NCI-H128 (cell line): ENCODE data around the gene DHX57.

ENCODE experiments used
- DNase-seq: peaks from one replicate; lab custom pipeline; 2025; ENCODE audit not compliant: unreplicated experiment; lab: John Stamatoyannopoulos, UW

DHX57 gene, protein sequence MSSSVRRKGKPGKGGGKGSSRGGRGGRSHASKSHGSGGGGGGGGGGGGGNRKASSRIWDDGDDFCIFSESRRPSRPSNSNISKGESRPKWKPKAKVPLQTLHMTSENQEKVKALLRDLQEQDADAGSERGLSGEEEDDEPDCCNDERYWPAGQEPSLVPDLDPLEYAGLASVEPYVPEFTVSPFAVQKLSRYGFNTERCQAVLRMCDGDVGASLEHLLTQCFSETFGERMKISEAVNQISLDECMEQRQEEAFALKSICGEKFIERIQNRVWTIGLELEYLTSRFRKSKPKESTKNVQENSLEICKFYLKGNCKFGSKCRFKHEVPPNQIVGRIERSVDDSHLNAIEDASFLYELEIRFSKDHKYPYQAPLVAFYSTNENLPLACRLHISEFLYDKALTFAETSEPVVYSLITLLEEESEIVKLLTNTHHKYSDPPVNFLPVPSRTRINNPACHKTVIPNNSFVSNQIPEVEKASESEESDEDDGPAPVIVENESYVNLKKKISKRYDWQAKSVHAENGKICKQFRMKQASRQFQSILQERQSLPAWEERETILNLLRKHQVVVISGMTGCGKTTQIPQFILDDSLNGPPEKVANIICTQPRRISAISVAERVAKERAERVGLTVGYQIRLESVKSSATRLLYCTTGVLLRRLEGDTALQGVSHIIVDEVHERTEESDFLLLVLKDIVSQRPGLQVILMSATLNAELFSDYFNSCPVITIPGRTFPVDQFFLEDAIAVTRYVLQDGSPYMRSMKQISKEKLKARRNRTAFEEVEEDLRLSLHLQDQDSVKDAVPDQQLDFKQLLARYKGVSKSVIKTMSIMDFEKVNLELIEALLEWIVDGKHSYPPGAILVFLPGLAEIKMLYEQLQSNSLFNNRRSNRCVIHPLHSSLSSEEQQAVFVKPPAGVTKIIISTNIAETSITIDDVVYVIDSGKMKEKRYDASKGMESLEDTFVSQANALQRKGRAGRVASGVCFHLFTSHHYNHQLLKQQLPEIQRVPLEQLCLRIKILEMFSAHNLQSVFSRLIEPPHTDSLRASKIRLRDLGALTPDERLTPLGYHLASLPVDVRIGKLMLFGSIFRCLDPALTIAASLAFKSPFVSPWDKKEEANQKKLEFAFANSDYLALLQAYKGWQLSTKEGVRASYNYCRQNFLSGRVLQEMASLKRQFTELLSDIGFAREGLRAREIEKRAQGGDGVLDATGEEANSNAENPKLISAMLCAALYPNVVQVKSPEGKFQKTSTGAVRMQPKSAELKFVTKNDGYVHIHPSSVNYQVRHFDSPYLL (N-terminal part only)

DNA sequence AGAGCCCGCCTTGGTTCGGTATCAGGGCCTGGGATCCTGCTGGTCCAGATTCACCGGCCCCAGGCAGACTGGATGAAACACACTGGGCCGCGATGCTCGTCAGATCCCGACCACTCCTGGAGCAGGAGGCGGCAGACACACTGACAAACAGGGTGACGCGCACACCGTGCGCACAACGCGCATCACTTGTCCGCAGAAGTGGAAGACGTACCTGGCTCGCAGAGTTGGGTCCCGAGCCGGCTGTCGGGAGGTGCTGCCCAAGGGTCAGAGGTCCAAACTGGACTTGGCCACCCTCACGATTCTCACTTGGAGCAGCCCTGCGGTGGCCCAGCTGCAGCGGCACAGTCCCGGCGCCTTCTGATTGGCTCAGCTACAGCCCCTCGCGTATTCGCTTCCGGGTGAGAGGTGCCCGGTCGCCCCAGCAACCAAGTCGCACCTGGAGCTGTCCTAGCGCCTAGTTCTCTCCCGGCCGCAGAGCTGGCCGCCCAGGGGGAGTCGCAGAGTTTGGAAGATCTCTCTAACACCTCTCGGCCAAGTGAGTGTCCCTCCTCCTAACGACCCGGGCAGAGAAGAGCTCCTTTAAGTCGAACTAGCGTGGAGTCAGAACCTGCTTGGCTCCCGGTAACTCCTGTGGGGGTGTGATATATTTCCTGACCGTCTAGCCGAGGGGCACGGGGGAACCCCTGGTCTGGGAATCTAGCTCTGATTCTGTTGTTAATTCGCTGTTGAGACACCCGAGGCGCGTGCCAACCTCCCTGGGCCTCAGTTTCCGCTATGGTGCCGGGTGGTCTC, at the start of gene DHX57, which contains the start of gene MORN2:
DHX57 (minus strand) TSS at position 359 of the 792 bp plus-strand sequence. CDS start 7,529 bp downstream, outside the sequence.
MORN2 (plus strand) TSS at position 401 of the 792 bp plus-strand sequence.
- no peak for DNase-seq

DNA sequence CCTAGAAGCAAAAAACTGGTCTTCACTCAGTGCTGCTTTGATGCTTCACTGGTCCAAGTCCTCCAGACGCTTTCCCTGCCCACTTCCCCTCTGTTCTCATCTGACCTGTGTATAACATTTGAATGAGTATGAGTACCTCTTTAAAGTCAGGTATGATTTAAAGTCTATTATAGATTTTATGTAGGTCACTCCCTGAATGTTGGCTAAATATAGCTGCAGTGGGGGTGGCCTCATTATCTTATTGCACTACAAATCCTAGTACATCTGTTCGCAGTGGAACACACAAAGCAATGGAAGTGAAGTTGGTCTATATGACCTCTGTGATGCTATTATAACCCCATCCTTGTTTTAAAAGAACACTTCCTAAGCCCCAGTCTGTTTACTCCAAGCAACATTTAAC, 47.2 kb upstream of the DHX57 start:
- no peak for DNase-seq

DNA sequence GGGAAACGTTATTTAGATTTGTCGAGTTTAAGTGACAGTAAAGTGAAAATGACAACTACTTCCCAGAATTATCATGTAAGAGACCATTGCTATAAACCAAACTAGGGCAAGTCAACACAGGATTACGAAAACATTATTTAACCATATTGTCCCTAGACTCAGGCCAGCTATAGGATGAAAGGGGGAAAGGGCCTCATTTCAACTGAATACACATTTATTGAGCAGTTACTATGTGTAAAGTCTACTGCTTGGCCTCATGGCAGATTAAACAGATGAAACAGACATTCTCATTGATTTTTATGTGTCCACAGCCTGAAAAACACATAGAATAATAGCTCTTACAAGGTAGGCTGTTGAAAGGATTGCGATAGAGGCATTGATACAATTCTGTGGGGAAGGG, 46.7 kb upstream of the DHX57 start:
- no peak for DNase-seq

DNA sequence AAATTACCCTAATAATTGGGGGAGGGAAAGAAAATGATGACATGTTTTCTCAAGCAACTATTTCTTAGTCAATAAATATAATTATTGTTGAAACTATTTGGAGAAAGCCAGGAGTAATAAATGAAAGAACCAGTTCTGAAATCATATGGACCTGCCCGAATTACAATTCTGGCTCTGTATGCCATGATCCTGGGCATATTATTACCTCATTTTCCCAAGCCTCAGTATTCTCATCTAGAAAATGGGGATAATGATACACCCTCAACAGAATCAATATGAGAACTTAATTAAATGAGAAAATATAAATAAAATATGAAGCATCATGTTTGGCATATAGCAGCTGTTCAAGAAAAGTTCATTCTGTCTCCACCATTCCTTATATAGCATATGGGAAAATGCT, 36.9 kb upstream of the DHX57 start:
- no peak for DNase-seq

DNA sequence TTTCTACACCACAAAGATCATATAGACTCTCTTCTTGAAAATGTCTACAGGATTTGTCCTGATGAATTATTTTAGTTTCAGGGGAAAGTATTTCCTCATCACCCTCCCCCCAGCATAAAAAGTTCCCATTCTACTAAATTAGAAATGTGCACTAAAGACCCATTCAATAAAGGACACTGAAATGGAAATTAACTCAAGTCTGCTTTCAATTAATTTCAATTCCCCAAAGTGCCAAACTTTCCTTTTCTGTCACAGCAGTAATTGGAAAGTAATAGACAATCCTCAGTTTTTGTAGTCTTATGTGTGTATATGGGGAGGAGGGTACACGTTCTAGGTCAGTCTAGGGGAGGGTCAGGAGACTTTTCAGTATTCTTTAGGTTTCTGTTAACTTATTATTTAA, 35.5 kb upstream of the DHX57 start:
- no peak for DNase-seq

DNA sequence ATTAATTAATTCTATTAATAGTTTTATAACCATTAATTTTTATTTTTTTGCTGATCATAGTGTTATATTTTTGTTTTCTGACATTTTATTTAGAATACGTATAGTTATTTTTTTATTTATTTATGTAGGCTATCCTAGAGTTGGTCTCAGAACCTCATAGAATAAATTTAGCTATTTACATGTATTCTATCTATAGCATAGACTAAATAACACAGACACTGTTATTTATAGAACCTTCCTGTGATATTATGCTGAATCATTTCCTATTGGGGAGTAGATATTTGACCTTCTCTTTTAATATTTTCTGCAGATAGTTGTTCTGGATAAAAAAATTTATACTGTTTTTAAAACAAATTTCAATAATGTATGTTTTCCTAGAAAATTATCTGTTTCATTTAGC, 34.1 kb upstream of the DHX57 start:
- DNase-seq = no peak

DNA sequence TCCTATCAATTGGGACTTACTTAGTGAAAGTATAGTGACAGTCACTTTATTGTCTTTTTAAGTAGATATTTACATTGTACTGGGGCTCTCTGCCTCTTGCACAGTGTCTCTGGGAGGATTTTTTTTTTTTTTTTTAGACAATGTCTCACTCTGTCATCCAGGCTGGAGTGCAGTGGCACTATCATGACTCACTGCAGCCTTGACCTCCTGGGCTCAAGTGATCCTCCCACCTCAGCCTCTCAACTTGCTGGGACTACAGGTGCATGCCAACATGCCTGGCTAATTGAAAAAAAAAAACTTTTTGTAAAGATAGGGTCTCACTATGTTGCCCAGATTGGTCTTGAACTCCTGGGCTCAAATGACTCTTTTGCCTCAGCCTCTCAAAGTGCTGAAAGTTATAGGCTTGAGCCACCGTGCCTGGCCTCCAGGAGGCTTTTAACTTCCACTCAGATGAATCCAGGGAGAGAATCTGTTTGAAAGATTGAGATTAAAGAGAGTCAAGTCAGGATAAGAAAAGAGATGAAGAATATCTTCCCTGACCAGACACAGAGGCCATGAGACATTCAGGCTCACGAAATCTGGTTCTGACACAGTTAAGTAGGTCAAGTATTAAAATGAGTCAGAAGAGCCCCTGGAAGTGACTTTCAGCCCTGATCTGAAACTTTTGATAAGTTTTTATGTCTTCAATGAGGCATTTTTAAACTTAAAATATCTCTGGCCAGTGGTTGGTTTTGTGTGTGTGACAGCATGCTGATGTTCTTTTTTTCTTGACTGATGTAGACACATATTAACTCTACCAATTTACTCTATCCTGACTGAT, 32.2 kb upstream of the DHX57 start:
- DNase-seq = no peak

DNA sequence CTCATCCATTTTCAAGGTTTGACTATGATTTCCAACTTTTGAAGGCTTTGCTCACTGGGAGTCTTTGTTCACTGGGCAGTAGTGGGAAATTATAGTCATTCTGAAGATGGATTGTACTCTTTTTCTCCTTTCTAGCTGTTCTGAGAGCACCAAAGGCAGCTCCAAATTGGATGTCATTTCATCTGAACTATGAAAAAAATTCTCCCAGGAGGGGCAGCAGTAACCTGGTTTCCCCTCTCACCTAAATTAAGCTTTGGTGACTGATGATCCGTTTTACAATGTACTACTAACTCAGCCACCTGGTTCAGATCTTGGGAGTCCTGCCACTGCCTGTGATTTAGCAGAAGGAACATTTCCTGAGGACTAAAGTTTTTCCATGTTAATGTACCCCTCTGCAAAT, 31.5 kb upstream of the DHX57 start:
- DNase-seq = no peak

DNA sequence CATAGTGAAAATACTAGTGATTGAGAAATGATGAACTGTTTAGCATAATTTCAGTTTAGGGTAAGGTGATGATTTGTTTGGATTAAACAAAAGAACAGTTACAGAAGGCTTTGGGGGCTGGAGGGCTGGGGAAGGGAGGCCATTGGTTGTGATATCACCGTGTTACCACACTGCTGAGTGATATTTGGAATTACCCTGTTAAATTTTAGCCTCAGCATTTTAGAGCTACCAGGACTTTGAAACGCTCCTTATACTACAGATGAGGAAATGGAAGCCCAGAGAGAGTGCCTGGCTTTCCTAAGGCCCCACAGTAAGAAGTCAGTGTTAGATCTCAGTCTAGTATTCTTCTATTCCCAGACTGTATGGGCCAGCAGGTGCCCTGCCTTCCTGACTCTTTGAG, 29.5 kb upstream of the DHX57 start:
- DNase-seq = no peak

DNA sequence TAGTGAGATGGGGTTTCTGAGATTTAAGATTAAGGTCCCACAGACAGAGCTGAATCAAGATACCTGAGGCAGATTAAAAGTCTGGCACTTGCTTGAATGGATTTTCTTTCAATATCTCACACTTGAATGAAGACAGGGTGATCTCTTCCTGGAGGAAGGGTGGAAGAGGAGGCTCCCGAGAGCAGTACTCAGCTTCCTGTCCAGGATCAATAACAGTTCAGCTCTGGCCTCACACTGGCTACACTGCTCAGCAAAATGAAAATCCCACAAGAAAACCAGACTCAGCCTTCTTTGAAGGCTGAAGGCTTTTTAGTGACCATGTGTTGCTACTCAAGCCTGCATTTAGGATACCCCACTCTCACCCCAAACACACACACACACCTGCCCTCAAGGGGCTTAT, 25.0 kb upstream of the DHX57 start:
- DNase-seq = no peak

DNA sequence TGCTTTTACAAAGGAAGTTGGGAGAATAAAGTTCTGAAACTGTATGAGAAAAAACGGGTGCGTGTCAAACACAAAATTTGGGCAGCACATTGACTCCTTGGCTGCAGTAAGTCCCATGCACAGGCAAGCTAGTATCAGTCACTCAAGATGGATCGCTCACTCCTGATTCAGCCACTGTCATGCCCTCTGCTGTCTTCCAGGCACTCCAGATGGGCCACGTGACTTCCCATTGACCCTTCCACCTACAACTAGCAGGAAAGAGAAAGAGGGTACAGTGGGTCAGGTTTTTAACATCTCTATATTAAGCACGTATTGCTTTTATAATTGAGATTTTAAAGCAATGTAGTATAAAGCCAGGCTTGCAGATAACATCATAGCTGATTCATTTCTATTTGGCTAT, 22.5 kb upstream of the DHX57 start:
- DNase-seq = no peak

DNA sequence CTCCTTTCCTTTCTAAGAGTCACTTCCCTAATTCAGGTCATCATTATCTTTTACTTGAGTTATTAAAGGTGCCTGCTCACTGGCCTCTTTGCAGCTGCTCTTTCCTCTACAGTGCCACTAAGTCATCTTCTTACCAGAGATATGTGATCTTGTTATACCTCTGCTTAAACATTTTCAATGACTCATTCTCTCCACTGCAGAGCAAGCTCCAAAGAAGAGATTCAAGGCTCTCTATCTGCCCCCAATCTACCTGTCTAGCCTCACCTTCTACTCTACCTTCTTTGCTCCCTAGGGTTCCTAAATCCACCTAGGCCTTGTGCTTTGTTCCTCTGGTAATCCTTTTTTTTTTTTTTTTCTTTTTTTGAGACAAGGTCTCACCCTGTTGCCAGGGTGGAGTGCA, 17.1 kb upstream of the DHX57 start:
- no peak for DNase-seq

DNA sequence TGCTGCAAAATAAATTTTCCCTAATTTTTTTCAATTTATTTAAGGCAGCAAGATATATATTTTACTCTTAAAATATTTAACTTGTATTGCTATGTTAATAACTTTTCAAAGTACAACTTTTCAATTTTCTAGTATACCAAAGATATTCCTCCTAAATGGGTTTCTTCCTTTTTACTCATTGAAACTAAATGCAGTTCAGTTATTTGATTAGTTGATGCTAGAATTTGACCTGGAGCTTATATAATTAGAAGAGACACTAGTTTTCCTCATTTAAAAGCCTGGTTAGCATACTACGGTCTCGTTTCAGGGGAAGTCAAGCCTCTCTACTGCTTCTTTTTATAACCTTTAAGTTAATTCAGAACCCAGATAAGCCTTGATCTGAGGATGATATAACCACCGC, 13.8 kb upstream of the DHX57 start, which contains the start of gene ARHGEF33:
ARHGEF33 (plus strand) TSS at position 301 of the 400 bp plus-strand sequence. CDS start 29,573 bp downstream, outside the sequence.
- DNase-seq = no peak

DNA sequence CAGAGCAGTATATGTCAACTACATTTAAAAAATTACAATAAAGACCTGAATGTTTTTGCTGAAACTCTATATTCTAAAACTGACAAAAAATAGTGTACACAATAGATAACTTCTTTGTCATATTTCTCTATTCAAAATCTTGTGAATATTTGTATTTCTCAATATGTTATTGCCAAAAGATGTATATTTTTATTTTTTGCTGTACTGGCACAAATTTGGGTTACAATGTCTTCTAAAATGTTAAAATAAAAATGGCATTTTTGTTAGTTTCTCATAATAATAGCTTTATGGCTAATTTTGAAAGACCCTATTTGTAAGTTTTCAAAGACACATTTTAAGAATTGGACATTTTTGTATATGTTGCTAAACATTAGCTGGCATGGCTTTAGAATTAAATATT, 13.3 kb upstream of the DHX57 start:
- no peak for DNase-seq

DNA sequence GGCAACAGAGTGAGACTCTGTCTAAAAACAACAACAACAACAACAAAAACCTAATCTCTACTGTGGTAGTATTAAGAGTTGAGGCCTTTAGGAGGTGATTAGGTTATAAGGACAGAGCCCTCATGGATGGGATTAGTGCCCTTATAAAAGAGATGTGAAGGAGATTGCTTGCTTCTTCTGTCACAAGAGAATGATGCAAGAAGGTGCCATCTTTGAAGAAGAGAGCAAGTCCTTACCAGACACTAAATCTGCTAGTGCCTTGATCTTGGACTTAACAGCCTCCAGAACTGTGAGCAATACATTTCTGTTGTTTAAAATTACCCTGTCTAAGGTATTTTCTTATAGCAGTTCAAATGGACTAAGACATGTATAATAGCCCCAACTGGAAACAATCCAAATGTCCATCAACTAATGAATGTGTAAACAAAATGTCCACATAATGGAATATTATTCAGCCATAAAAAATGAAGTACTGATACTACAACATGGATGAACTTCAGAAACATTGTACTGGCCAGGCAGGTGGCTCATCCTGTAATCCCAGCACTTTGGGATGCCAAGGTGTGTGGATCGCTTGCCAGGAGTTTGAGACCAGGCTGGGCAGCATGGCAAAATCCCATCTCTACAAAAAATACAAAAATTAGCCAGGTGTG, 12.3 kb upstream of the DHX57 start:
- no peak for DNase-seq

DNA sequence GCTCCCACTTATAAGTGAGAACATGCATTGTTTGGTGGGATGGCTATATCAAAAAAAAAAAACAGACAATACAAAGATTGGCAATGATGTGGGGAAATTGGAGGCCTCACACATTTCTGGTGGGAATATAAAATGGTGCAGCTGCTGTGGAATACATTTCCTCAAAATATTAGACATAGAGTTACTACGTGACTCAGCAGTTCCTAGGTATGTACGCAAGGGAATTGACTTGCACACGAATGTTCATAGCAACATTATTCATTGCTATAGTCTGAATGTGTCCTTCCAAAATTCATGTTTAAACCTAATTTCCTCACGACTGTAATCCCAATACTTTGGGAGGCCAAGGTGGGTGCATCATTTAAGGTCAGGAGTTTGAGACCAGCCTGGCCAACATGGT, 11.6 kb upstream of the DHX57 start:
- no peak for DNase-seq

DNA sequence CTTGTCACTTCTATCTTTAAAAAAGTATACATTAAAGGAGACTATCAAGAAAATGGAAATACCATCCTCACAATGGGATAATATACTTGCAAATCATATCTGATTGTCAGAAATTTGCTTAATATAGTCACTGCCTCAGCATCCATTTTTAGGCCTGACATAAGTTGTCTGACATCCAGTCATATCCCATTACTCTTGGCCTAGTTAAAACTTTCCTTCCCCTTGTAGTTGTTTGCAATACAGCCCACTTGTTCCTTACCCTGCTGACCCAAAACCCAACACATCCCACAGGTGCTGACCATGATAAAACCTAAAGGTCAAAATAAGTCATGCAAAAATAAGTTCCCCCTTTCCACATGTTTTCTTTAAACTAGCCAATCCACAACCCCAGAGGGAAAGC, 10.3 kb upstream of the DHX57 start:
- DNase-seq = no peak

DNA sequence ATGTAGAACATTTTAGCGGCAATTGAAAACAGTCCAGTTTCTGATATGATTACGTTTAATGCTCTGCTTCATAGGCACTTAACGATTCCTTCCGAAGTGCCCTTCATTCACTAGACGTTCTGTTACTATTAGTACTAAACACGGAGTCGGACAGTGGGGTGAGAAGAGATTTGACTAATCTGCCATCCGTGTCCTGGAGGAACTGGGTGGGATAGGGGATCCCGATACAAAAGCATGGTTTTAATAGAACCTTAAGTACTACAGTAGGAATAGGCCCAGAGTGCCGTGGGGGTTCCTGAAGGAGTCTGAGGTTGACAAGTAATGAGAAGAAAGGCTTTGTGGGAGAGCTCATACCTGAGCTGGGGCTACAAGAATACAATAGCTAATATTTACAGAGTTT, 673 bp upstream of the DHX57 start:
- no peak for DNase-seq

DNA sequence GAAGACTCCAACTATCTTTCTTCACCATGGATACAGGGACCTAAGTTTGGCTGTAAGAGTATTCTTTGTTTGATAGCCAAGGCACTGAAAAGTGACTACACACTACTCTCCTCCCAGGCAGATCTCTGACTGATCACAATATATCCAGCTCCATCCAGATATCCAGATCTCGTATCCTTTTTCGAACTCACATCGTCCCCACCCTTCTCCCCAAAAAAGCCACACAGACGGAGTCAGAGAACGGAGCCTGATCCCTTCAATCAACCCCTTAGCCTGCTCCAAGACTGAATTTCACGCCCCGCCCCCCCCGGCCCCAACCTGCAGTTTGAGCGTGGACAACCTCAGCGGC, 533 bp downstream of the DHX57 start:
- no peak for DNase-seq
